ENCODE measurements around the gene NR0B2. TPM values are rescaled to one million over a fixed set of nuclear protein-coding genes. Genes with fewer than 3 reads are reported as not detected.
A peak's percentile ranks its signal among the peaks of the same experiment; 100 is the strongest.

The NR0B2 gene
- total RNA-seq, 1 donor from 2014 or later = 5.1 TPM

DNA sequence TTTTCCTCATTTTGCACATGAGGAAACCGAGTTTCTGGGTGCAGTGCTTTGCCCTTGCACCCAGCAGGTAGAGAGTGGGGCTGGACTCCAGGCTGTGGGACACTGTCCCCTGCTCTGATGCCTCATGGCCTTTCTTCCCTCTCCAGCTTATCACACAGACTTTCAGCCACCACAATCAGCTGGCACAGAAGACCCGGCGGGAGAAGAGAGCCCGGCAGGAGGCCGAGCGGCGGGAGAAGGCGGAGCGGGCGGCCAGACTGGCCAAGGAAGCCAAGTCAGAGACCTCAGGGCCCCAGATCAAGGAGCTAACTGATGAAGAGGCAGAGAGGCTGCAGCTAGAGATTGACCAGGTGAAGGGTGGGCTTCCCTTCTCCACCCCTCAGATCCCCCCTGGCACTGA, 27.5 kb upstream of the NR0B2 start:
- no peak for DNase-seq
- ATAC-seq (ENCODE audit: poor library complexity) = peak; percentile 14
- intact Hi-C loops (cut with DNase I) = no loop called here

DNA sequence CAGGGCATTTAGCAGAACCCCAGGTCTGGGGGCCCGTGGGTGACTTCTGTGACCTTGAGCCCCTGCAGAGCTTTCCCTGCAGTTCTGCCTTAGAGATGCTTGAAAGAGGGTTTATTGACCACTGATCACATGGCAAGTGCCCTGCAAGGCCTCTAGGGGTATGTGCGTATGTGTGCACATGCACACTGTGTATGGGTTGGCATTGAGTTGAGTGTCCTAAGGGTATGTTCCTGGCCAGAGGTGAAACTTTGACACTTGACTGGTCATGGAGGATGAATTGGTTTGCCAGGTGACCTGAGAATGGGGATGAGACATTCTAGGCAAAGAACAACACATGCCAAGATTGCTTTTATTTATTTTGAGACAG, 24.9 kb upstream of the NR0B2 start:
- ATAC-seq (ENCODE audit: poor library complexity) = peak; percentile 4

DNA sequence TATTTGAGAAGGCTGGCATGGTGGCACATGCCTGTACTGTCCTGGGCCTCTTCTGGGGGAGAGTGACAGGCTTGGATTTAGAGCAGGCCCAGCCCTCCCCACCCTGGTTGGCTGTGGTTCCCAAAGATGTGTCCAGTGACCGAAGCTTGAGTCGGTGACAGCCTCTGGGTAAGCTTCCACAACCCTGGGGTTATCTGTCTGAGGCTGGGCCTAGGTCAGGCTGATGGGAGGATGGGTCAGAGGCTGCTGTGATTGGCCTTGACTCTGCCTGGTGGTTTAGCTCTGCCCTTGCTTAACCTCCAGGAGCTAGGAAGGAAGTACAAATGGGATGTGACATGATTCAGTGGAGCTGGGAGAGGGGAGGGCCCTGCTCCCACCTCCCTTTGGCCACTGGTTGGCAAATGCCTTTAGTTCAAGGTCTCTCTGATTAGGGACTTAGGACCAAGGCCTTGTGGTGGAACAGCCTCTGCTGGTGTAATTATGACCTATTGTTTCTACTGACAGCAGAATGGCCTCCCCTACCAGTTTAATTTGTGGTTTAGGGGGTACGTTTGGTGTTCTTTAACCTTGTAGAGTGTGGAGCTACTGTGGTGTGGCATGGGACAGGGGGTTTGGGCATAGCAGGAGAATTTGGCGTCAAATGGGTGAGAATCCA, 24.4 kb upstream of the NR0B2 start:
- DNase-seq (peak; percentile 50), ATAC-seq (ENCODE audit: poor library complexity) (peak; percentile 76)

More for the DNA sequence above, 24.9 kb upstream of the NR0B2 start:
- intact Hi-C loops (cut with DNase I) = no loop called here
- DNase-seq = no peak

DNA sequence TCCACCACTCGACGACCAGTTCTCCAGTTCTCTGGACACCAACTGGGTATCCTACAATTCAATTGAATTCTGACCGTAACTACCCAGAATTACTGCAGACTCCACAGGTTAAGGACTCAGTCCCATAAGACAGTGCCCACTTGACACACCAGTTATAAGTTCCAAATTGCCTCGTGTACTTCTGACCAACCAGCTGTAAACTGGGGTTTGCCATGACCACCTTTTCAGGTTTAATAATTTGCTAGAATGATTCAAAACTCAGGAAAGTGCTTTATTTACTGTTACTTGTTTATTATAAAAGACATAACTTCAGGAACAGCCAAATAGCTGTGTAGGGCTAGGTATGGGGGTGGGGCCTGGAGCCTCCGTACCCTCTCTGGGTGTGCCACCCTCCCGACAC, 23.0 kb upstream of the NR0B2 start:
- DNase-seq (no peak), ATAC-seq (ENCODE audit: poor library complexity) (no peak)
- intact Hi-C loops (cut with DNase I) = no loop called here

More for the DNA sequence above, 24.4 kb upstream of the NR0B2 start:
- intact Hi-C loops (cut with DNase I) = no loop called here

DNA sequence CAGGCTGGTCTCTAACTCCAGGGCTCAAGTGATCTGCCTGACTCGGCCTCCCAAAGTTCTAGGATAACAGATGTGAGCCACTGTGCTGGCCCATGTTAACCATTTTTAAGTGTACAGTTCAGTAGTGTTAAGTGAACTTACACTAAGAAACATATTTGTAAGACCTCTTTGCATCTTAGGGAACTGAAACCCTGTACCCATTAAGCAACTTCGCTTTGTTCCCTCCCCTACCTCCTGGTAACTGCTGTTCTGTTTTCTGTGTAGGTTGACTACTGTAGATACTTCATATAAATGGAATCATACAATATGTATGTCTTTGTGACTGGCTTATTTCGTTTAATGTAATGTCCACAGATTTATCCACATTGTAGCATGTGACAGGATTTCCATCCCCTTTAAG, 18.8 kb upstream of the NR0B2 start:
- ATAC-seq (ENCODE audit: poor library complexity) = no peak
- no peak for DNase-seq
- intact Hi-C loops (cut with DNase I) = no loop called here

DNA sequence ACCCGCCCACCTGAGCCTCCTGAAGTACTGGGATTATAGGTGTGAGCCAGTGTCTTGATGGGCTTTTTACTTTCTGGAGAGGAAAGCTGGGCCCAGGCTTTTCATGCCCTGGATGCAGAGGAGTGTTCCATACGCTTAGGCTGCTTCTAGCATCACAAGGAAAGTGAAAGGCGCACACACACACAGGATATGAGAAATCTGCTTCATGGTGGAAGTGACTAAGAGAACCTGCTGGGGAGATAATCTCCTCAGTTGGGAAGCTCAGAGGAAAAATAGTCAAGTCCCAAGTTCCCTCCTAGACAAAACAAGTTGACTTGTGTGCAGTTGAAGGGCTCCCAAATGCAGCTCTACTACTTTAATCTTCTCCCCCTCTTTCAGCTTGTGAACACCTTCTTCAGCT, 9.9 kb upstream of the NR0B2 start:
- intact Hi-C loops (cut with DNase I) = no loop called here
- DNase-seq = no peak
- no peak for ATAC-seq (ENCODE audit: poor library complexity)

DNA sequence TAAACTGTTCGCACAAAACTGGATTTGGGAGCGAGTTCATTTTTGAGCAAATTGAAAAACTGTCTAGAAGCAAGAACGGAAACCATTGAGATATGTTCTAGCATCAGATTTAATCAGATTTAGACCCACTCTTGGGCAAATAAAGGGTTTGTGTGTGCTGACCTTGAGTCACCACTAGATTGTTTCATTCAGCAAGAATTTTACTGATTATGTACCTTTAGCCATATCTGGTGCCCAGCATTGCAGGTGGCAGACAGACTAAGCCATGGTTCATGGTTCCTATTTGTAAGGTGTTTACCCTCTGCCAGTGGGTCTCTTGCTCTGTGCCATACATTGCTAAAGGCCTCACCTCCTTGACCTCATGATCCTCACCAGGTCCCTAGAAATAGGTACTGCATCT, 9.1 kb upstream of the NR0B2 start:
- ATAC-seq (ENCODE audit: poor library complexity) (no peak), DNase-seq (no peak)
- intact Hi-C loops (cut with DNase I) = no loop called here

DNA sequence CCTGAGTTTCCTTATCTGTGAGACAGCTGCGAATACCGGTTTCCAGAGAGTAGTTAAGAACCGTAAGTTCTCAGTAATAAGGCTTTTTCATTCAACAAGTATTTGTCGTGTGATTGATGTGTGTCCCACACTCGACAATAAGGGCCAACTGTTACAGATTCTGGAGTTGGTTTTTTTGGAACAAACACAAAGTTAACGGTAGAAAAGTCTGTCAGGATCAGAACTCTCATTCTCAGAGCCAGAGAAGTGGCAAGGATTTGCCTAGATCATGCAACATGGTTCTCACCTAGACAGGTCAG, 8.6 kb upstream of the NR0B2 start:
- intact Hi-C loops (cut with DNase I) = no loop called here
- DNase-seq (no peak), ATAC-seq (ENCODE audit: poor library complexity) (no peak)

DNA sequence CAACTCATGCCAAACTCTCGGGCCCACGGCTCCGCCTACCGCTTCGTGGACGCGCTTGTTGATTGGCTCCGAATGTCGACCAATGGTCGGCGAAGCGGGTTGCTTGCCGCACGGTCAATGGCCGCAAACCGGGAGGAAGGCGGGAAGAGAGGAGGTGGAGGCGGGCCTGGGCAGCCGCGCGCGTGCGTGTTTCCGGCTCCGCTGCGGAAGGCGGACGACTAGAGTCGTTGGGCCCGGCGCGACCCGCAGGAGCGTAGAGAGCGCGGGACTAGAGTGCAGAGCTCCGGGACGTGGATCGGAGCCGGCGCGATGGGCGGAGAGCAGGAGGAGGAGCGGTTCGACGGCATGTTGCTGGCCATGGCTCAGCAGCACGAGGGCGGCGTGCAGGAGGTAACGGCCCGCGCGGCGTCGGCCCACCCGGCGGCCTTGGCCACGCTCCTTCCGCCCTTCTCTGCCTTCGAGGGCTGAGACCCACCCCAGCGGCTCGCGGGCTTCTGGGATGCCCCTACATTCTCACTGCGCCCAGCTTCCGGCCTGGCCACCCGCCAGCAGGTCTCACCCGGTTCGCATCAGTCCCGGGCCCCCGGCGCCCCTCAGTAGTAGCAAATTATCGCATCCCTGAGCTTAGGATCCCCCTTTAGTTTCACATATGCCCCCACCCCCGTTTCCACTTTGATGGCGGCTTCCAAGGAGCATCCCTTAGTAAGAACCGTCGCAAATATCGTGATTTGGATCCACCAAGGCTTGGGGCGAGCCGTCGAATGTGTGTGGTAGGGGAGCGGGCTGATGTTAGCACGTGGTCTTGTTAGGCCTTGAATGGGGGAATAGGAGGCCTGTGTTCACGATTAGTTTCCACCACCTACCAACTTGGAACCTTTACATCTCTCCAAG, 8.0 kb upstream of the NR0B2 start, which contains the start of gene NUDC:
Gene NUDC, plus strand, starts transcription at position 204 of the 891 bp plus-strand sequence. Its CDS starts 106 bp downstream, at position 310.
- ATAC-seq (ENCODE audit: poor library complexity) = peak; percentile 99
- peak; percentile 98 for DNase-seq
- intact Hi-C loops (cut with DNase I) = no loop called here

DNA sequence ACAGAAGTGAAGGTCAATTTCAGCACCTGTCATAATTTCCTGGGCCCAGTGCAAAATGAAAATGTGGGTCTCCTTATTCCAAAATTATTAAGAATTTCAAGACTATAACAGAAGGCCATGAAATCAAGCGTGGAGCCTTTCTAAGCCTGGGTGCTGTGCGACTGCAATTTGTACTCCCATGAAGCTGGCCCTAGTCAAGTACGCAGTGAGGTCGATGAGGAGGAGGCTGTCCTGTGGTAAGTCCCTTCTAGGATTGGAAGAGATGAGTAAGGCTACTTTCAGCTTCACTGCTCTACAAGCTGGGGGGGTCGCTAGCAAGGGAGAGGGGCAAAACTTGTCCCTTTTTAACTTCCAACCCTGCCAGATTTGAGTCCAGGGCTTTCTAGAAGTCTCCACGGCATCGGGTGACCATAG, 7.4 kb upstream of the NR0B2 start:
- DNase-seq = no peak
- intact Hi-C loops (cut with DNase I) = no loop called here
- ATAC-seq (ENCODE audit: poor library complexity) = peak; percentile 35

DNA sequence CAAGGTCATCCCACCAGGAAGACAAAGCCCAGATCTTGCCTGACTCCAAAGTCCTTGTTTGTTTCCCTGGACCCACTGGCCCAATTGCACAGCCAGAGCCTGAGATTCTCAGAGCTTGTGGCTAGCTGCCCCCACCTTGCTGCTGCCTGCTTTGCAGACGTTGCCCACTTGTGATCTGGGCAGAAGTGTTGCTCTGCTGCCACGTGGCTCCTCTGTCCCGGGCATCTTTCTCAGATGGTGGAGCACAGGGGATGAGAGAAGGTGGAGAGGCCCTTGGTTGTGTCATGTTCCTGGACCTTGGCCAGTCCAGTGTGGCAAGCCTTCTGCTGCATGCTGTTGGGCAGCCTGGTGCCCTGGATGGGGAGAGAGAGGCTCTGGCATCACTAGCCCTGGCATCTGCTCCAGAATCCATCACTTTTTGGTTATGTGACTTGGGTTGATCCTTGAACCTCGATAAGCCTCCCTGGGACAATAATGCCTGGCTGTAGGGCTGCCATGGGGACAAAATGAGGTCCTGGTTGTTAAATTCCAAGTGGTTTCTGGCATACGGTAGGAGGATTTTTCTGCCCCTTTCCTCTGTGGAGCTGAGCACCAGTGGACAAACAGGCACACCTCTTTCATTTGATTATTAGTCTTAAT, 1.5 kb upstream of the NR0B2 start:
- DNase-seq (peak; percentile 57), ATAC-seq (ENCODE audit: poor library complexity) (peak; percentile 61)
- intact Hi-C loops (cut with DNase I) = no loop called here

DNA sequence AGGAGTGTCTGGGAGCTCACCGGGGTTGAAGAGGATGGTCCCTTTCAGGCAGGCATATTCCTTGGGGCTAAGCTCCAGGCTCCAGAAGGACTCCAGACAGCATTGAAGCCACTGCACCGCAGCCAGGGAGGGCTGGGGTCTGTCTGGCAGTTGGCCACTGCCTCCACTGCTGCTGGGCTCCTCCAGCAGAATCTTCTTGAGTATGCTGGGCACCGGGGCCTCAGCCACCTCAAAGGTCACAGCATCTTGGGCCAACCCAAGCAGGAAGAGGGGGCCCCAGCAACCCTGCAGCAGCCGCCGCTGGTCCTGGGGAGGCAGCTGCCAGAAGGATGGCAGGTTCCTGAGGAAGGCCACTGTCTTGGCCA, 404 bp downstream of the NR0B2 start:
- DNase-seq = no peak
- peak; percentile 11 for ATAC-seq (ENCODE audit: poor library complexity)
- intact Hi-C loops (cut with DNase I) = no loop called here

DNA sequence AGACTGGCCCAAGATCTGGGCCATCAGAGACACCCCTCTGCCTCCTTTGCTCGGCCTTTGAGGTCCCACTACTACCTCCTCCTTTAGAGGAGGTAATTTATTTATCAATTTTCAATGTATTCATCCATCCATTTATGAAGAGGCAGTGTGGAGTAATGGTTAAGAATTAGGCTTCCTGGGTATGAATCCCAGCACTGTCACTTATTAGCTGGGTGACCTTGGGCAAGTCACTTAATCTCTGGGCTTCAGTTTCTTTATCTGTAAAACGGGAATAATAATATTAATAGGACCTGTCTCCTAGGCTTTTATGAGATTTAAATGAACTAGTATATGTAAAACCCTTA, 1.7 kb downstream of the NR0B2 start:
- no peak for ATAC-seq (ENCODE audit: poor library complexity)
- DNase-seq = no peak
- intact Hi-C loops (cut with DNase I) = no loop called here

DNA sequence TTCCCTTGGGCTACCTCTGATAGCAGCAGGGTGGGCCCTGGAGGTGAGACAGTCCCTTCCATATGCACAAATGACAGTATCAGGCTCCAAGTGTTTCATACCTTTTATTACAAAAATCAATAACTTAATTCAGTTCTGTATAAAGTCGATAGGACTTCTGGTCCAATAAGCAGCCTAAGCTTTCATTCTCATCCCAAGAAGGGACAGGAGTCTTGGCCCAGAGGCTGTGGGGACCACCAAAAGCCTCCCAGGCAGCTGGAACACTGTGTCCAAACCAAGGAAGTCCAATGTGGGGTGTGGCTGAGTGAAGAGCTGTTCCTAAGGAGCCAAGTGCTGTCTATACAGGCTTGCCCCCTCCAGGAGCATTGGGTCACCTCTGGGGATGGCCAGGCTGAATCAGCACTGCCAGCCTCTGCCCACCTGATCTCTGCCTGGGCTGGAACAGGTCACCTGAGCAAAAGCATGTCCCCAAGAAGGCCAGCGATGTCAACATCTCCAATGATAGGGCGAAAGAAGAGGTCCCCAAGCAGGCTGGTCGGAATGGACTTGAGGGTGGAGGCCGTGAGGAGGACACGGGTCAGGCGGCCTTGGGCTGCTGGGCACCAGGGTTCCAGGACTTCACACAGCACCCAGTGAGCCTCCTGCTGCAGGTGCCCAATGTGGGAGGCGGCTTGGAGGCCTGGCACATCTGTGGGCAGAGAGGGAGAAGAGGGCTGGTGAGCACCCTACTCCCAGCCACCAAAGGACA, 2.2 kb downstream of the NR0B2 start:
- intact Hi-C loops (cut with DNase I) = no loop called here
- ATAC-seq (ENCODE audit: poor library complexity) = no peak

DNA sequence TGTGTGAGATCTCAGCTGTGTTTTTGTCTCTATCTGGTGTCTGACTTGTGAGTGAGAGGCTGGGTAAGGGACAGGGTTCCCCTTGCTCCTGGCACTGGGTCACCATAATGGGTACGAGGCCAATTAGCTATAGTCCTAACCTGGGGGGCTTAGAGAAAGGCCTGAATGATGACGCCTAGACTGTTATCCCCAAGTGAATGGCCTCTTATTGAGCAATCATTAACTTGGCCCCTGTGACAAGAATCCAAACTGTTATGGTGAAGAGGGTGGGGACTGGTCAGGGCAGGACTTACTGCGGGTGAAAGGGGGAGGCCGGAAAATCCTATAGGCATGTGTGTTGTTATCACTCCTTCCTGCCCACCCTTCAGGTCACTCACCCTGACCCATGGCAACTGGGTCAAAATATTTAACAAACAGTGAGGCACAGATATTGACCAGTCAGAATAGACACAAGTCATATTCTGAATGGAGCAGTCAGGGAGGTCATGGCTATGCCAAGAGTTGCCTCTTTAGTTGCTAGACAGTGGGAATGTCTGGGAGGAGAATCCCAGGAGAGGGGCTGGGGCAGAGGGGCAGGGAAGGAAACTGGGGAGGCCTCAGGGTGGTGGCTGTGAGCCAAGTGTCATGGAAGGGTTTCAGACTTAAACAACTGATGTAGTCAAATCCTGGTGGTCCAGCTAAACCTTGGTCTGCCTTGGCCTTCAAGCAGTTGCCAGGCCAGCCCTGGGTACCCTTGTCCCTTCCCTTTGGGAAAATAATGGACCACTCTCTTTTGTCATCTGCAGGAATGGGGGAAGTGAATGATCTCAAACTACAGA, 3.2 kb downstream of the NR0B2 start:
- intact Hi-C loops (cut with DNase I) = no loop called here
- ATAC-seq (ENCODE audit: poor library complexity) = no peak
- no peak for DNase-seq

More for the DNA sequence above, 2.2 kb downstream of the NR0B2 start:
- no peak for DNase-seq

DNA sequence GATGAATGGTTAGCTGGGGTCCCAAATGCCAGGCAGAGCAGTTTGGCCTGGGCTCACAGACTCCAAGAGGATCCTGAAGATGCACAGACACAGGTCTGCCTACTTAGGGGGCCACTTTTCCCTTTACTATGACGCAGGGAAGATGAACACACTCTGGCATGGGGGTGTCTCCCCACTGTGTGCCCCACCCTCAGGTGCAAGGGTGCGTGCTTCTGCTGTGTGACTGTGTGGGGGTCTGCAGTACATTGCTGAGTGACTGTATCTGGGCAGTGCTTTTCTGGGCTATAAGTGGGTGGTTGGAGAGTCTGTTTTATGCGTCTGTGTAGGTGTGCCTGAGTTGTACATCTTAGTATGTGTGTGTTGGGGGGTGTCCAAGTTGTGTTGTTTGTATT, 3.8 kb downstream of the NR0B2 start:
- DNase-seq = no peak
- intact Hi-C loops (cut with DNase I) = no loop called here
- ATAC-seq (ENCODE audit: poor library complexity) = no peak

DNA sequence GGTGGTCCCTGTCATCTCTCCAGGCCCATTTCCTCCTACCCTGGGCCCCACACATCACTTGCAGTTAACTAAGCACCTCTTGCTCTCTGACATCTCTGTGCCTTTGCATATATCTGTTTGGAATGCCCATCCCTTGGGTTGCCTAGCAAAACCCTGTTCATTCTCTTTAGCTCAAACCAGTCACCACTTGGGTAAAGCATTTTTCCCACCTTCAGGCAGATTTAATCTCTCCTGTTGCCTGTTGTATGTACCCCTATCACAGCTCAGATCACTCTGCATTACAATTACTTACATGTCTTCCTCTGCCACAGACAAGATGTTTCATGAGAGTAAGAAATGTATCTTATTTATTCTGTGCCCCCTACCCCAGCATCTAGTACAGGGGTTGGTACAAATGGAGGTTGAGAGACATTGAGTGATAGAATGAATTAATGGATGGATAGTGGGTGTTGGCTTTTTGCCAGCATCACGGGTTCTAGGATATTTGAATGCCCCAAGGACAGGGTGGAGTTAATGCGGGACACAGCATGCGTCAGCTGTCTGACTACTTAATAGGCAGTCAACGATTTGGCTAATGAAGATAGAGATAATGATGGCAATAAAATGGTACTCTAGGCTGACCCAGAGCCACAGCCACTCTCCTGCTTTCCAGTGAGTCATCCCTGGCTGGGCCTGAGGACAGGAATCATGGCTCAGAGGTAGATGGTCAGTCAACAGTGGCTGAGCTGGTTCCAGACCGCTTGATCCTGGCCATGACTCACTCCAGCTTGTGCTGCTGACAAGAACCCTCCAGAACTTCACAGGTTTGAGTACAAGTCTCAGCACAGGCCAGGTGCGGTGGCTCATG, 6.5 kb downstream of the NR0B2 start:
- DNase-seq (no peak), ATAC-seq (ENCODE audit: poor library complexity) (no peak)
- intact Hi-C loops (cut with DNase I) = no loop called here

Measured in Right ventricle myocardium superior (tissue), 1 donor.